ENCODE measurements around the gene GOLGA3.
A peak's percentile ranks its signal among the peaks of the same experiment; 100 is the strongest.

The GOLGA3 gene

GRCh38 chr12:132787877-132788276 lies 40.8 kb downstream of the GOLGA3 start:
- TF ChIP-seq ELF4 (IDR thresholded peaks at IDR 0.05) (no peak), SUZ12 (IDR thresholded peaks at IDR 0.05) (no peak), NFRKB (IDR thresholded peaks at IDR 0.05) (no peak), FOXA1 (IDR thresholded peaks at IDR 0.05) (no peak), HDGF (IDR thresholded peaks at IDR 0.05; ENCODE audit: borderline replicate concordance) (no peak), L3MBTL2 (conservative IDR thresholded peaks at IDR 0.05) (no peak), SP1 (IDR thresholded peaks at IDR 0.05) (no peak)
- CTCF ChIA-PET, result no interaction called here
- DNase-seq (ENCODE audit: extremely low spot score), result no peak
- POLR2A ChIA-PET, result no interaction called here

- POLR2A ChIA-PET, result no interaction called here
- DNase-seq (ENCODE audit: extremely low spot score), result no peak
- TF ChIP-seq FOXA1 (IDR thresholded peaks at IDR 0.05) (no peak), SP1 (IDR thresholded peaks at IDR 0.05) (no peak), CTBP1 (IDR thresholded peaks at IDR 0.05; ENCODE audit: borderline replicate concordance) (no peak), SUZ12 (IDR thresholded peaks at IDR 0.05) (no peak), LEF1 (IDR thresholded peaks at IDR 0.05; ENCODE audit: borderline replicate concordance) (no peak), NFRKB (IDR thresholded peaks at IDR 0.05) (no peak), PKNOX1 (IDR thresholded peaks at IDR 0.05) (no peak), FOXK2 (IDR thresholded peaks at IDR 0.05) (no peak), ELF4 (IDR thresholded peaks at IDR 0.05) (no peak), TARDBP (IDR thresholded peaks at IDR 0.05) (no peak), BHLHE40 (IDR thresholded peaks at IDR 0.05; ENCODE audit: borderline replicate concordance) (no peak), FOXM1 (IDR thresholded peaks at IDR 0.05; ENCODE audit: borderline replicate concordance) (no peak), ZNF384 (IDR thresholded peaks at IDR 0.05) (no peak), ARNT (IDR thresholded peaks at IDR 0.05) (no peak), HDGF (IDR thresholded peaks at IDR 0.05; ENCODE audit: borderline replicate concordance) (no peak), L3MBTL2 (conservative IDR thresholded peaks at IDR 0.05) (no peak)
- CTCF ChIA-PET, result no interaction called here
Measured at GRCh38 chr12:132786192-132786591, 42.5 kb downstream of the GOLGA3 start.

GRCh38 chr12:132784580-132784979 lies 44.1 kb downstream of the GOLGA3 start:
- no peak for DNase-seq (ENCODE audit: extremely low spot score)
- CTCF ChIA-PET, result no interaction called here
- TF ChIP-seq ZNF384 (IDR thresholded peaks at IDR 0.05) (no peak), TARDBP (IDR thresholded peaks at IDR 0.05) (peak; percentile 72; the same call in 1 of the 2 replicates), FOXK2 (IDR thresholded peaks at IDR 0.05) (no peak)
- POLR2A ChIA-PET, result no interaction called here

- TF ChIP-seq FOXA1 (IDR thresholded peaks at IDR 0.05) (no peak), TARDBP (IDR thresholded peaks at IDR 0.05) (no peak)
- POLR2A ChIA-PET, result no interaction called here
- no peak for DNase-seq (ENCODE audit: extremely low spot score)
- CTCF ChIA-PET, result no interaction called here
Measured at GRCh38 chr12:132783917-132784531, 44.6 kb downstream of the GOLGA3 start.

- ChIA-PET POLR2A (no interaction called here), CTCF (no interaction called here)
- TF ChIP-seq SUZ12 (IDR thresholded peaks at IDR 0.05) (no peak), FOXA1 (IDR thresholded peaks at IDR 0.05) (no peak), FOXM1 (IDR thresholded peaks at IDR 0.05; ENCODE audit: borderline replicate concordance) (no peak), ZNF384 (IDR thresholded peaks at IDR 0.05) (no peak), FOXK2 (IDR thresholded peaks at IDR 0.05) (no peak), TARDBP (IDR thresholded peaks at IDR 0.05) (no peak)
- DNase-seq (ENCODE audit: extremely low spot score), result no peak
Measured at GRCh38 chr12:132781938-132782337, 46.7 kb downstream of the GOLGA3 start.

GRCh38 chr12:132779781-132780353 lies 48.8 kb downstream of the GOLGA3 start:
- ChIA-PET POLR2A (no interaction called here), CTCF (no interaction called here)
- TF ChIP-seq ELF4 (IDR thresholded peaks at IDR 0.05) (no peak), HDGF (IDR thresholded peaks at IDR 0.05; ENCODE audit: borderline replicate concordance) (no peak), LEF1 (IDR thresholded peaks at IDR 0.05; ENCODE audit: borderline replicate concordance) (no peak), FOXK2 (IDR thresholded peaks at IDR 0.05) (no peak), CTBP1 (IDR thresholded peaks at IDR 0.05; ENCODE audit: borderline replicate concordance) (no peak), TARDBP (IDR thresholded peaks at IDR 0.05) (no peak), FOXA1 (IDR thresholded peaks at IDR 0.05) (no peak), BHLHE40 (IDR thresholded peaks at IDR 0.05; ENCODE audit: borderline replicate concordance) (no peak), L3MBTL2 (conservative IDR thresholded peaks at IDR 0.05) (no peak), PKNOX1 (IDR thresholded peaks at IDR 0.05) (no peak), SUZ12 (IDR thresholded peaks at IDR 0.05) (no peak)
- no peak for DNase-seq (ENCODE audit: extremely low spot score)

- no peak for DNase-seq (ENCODE audit: extremely low spot score)
- ChIA-PET CTCF (no interaction called here), POLR2A (no interaction called here)
- no peak for TF ChIP-seq TARDBP (IDR thresholded peaks at IDR 0.05)
Measured at GRCh38 chr12:132777614-132778013, 51.1 kb downstream of the GOLGA3 start.

Data from HEK293T (cell line).